GM10847 (cell line): ENCODE data around the gene FGF1.

ENCODE experiments used
- POLR2A ChIP-seq: IDR thresholded peaks from 2 replicates; pipeline ENCODE4 v1.6.1; 2011; ENCODE audit not compliant: insufficient read length; ENCODE audit errors: extremely low read depth

FGF1 gene

DNA sequence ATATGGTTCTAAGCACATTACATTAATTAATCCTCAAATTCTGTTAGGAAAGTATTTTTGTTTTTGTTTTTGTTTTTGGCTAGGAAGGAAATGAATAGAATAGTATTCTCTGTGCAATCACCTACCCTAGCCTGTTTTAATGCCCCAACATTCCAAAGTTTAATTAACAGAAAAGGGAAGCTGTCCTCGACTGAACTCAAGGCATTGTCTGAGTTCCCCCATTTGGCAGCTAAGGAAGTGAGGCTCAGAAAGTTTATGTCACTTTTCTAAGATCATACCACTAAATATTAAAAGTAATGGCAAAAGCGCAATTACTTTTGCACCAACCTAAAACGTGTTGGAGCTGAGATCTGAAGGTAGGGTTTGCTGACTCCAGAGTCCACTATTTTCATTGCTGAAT lies 59.8 kb downstream of the FGF1 start:
- no peak for TF ChIP-seq POLR2A

DNA sequence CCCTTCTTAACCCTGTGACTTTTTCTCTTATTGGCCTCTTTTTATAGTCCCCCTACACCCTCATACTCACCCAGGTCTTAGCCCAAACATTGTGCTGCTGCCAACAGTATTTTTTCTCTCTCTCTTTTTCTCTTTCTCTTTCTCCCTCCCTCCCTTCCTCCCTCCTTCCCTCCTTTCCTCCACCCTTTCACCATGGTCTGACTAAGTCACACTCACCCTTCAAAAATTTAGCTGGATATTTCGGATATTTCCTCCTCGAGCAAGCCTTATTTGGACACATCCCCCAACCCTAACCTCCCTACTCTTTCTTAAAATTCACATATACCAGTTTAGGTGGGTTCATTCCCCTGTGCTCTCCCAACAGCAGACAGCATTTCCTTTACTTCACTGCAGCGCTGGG lies 64.7 kb downstream of the FGF1 start:
- no peak for TF ChIP-seq POLR2A

DNA sequence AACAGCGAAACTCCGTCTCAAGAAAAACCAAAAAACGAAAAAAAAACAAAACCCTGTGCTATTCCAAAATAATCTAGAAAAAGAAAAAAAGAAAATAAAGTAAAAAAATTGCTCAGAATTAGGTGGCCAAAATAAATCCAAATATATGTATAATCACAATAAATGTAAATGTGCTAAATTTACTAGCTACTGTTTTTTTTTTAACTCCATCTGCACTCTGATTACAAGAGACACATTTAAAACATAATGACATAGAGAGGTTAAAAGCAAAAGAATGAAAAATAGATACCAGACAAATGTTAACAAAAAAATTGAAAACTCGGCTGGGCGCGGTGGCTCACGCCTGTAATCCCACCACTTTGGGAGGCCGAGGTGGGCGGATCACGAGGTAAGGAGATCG lies 66.1 kb downstream of the FGF1 start:
- TF ChIP-seq POLR2A, result no peak

DNA sequence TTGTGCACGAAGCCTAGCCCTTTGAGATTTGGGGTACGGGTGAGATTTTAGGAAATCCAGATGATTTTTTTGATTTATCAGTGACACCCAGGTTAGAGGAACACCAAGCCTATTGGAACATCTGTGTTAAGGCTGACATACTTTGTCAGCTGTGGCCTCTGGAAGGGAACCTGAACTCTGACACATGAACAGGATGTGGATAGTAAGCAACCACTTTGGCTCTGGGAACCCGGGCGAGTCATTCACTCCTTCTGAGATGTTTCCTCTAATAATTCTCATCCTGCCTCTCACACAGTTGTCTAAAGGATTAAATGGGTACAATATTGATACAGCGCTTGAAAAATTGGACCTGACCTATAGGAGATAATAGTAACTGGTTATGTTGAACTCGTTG lies 67.8 kb downstream of the FGF1 start:
- TF ChIP-seq POLR2A, result no peak

DNA sequence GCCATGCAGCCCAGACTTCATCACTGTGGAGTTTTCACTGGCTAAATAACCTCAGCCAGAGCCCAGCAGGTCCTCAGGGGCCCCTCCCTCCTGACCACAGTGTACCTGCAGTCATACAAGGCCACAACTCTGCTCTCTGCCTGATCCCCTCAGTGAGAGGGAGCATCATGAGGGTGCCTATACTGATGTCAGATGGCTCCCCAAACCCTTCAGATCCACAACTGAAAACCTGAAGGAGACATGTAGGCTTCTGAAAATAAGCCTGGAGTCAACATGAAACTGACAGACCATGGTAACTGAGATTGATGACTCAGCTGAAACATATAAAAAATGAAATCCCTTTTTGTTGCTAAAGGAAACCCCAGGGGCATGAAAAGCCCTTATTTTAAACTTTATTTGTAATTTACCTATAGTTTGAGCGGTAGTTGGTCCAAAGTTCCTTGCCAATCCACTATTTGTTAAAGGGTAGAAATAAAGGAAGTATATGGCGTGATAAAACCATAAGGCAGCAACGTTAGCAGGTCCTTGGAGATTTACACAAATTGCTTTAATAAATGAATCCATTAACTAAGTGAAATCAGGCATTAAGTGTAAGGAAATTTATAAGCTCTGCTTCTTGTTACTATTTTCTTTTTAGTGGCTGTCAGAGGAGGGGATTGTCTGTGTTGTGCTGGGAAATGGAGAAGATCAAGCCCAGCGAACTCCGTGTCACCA lies 68.3 kb downstream of the FGF1 start:
- no peak for TF ChIP-seq POLR2A

DNA sequence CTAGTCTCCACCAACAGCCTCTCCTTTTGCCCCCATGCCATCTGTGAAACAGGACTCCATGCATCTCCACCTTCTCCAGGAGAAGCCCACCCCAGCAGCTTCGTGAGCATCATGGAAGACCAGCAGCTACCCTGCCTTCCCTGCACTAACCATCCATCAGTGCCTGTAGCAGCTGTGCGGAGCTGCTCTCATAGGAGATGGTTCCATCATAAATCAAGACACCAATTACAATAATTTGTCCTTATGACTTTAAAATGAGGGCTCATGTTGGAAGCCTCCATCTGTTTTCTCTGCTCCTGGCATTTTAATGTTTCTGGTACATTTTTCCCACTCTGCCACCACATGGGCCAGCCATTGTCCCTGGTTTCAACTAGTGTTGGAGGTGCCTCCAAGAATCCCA lies 69.9 kb downstream of the FGF1 start:
- no peak for TF ChIP-seq POLR2A

DNA sequence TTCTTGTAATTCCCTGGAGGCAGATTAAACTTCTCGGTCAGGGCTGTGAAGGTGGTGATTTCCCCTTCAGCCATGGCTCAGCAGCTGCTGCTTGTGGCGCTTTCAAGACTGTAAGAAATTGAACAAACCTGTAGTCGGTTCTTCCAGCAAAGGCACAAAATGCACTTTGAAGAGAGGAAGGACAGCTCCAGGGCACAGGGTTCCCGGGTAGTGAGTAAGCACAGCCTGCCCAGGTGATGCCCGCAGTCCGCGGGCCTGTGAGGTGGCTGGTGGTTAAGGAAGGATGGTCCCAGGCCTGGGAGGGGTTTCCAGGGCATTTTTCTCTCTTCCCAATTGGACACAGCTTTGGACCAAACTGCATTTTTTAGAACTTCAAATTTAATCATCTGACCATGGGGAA lies 71.8 kb downstream of the FGF1 start:
- no peak for TF ChIP-seq POLR2A

DNA sequence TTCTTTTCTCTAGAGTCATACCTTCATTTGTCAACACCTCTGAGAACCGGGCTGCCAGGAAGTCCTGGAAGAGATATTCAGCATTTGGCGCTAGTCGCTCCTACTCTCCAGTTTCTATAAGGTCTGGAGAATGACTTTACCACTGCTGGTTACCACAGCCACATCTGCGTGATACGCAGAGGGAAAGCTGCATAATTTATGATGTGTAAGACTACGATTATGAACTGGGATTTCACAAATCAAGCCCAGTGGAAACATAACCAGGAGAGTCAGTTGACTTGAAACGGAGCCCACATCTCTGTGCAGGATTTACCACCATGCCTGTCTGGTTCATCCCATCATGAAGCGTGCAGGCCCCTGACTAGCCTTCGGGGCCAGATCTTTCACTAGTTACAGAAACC lies 72.6 kb downstream of the FGF1 start:
- TF ChIP-seq POLR2A, result no peak

DNA sequence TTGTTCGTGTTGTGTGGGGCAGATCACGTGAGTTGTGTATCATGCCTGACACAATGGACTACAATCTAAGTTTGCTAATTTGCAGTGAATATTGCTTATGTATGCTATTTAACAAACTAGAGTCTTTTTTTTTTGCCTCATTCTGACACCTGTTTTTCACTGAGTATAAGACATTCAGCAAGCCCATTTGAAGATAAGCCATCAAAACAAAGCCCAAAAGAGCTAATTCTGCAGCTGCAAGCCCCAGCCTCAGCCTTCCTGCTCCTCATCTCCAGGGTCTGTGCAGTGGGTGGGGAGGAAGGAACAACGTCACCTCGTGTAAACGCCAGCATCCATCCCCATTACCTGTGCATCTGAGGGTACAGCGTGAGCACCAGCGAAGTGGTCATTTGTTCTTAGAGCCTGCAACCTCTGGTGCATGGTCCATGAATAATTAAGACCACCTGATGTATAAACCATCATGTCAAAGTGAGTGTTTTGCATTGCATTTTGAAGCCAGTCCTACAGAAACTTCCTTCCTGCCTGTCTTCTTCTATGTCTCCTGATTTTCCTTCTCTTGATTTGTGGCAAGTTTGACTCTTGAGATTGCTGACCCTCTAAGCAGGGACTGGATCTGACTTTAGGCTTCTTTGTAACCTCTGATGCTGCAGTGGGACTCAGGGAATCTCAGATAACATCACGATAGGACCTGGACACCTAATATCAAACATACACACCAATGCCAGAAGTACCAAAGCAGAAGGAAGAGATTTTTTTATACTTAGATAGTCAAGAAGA lies 73.2 kb downstream of the FGF1 start:
- TF ChIP-seq POLR2A, result no peak

DNA sequence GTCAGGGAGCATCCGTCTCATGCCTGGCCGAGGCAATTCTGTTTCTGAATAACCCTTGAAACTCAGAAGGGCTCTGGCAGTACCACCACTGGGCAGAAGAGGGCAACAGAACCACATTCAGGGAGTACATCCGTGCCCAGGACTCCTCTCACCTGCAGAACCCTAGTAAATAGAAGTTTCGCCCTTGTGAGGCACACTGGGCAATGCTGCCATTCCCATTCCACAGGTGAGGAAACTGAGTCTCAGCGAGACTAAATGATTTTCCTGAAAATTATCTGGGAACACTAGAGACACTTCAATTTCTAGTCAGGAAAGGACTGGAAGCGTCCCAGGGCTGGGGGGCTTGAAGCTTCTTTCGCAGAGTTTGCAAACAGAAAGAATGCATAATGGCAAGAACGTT lies 74.7 kb downstream of the FGF1 start:
- TF ChIP-seq POLR2A, result no peak

DNA sequence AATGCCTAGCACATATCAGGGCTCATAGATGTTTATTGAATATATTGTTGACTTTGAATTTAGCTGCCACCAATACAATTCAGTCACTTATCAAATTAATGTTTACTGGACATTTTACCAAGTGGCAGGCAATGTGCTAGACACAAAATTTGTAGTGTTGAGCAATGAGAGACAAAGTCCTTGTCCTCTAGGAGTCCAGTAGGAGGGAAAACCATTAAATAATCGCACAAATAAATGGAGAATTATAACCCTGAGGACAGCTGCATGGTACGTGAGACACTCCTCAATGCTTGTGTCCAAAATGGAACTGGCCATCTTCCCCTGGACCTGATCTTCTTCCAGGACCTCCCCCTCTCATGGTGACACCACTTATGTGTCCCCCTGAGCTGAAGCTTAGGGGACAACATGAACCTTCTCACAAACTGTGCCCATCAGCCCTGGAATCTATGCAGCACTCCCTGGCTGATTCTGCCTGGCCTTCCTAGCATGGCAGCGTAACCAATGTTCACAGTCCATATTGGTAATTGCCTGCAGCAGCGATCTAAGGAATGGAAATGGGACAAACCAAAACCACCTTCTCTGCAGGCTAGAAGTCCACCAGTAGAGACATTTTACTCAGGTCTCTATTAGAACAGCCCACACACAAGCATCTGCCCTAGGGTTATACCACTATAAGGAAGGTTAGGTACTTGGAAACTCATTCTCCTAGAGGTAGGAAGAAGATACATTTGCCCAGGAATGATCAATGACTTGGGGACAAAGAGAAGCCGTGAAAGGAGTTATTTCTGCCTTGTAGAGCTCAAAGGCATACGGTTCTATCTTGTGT lies 75.5 kb downstream of the FGF1 start:
- TF ChIP-seq POLR2A, result no peak

DNA sequence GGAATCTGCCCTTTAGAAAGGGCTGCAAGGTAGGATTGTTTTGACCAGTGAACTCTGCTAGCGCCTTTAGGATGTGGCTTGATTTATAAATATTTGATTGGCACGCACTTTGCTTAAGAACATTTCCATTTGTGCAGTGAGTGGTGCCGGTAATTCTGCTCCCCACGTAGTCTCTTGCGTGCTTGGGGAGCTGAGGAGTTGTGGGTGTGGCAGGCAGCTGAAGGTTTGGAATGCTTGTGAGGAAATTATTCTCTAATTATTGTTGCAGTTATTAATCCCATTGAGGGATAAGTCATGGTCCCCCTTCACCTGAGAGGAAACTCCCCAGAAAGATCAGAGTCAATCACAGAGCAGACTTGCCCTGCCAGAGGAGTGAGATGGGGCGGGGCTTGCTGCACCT lies 76.7 kb downstream of the FGF1 start:
- no peak for TF ChIP-seq POLR2A

DNA sequence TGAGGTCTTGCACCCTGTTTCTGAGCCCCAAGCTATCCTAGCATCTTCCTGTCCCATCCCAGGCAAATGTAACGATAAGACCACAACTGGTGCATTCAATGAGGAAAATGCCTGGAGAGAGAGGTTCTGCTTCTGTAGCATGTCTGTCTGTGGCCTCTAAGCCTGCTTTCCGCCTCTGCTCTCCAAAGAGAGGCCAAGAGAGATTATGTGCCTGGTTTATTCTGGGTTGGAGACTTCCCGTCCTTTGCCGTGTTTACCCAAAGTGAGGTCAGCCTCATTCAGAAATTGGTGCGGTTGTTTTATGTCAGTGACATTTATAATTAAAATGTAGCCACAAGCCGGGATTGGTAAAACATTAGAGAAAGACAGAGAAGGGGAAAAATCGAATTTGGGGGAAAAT lies 77.8 kb downstream of the FGF1 start:
- no peak for TF ChIP-seq POLR2A

DNA sequence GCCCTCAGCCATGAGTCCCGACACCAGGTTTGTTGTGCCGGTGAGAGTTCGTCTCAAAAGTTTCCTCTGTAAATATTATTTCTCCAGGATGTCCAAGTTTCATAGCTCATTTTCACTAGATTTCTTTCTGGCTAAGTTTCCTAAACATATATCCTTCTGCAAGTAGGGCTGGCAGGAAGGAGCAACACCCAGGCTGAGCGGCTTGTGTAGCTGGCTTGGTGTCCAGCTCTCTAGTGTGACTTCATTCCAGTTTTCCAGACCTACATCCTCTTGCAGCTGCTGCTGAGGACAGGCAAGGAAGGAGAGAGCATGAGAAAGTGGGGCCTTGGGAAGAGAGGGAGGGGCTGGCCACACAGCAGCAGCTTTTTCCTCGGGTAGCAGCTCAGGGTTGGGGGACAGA lies 80.3 kb downstream of the FGF1 start:
- TF ChIP-seq POLR2A, result no peak

DNA sequence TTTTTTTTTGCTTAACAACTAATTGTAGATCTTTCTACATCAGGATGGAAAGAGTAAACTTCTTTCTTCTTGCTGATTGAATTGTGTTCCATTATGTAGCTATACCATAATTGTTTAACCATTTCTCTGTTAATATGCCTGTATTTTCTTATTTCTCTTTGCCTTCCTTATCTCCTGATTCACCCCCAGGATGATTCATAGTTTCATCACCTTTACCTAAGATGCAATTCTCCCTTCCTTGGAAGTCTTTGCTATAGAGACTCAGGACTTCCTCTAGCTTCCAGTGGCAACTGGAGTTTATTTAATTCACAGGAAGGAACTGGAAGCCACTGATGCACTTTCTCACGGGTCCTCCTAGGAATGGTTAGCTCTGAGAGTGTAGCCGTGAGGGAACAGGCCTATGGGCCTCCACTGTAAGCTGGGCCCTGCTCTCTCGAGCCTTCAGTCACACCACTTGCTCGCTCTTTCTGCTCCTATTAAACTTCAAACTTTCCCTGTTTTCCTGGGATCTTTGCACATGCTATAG lies 83.1 kb downstream of the FGF1 start:
- TF ChIP-seq POLR2A, result no peak

DNA sequence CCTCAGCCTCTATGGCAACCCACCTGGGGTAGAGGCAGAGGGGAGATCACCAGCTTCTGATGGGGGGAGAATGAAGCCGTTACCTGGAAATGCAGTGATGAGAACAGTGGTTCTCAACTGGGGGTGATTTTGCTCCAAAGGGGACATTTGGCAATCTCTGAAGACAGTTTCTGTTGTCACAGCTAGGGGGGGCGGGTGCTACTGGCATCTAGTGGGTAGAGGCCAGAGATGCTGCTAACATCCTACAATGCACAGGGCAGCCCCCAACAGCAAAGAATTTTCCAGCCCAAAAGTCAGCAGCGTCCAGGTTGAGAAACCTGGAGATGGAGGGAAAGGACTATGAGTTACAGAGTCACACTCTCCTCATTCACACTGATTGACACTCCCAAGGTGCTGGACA lies 84.5 kb downstream of the FGF1 start:
- no peak for TF ChIP-seq POLR2A
